HL-60 (cell line): Measurements from ENCODE around the gene HPS4.

Experiments used
- DNase-seq, 2 experiments: peaks; one replicate each; pipeline ENCODE4 v3.0.0-alpha.2; 2010 to 2020; ENCODE audit warnings: low read depth in 1 of 2, low spot score in 1 of 2
- H3K27ac ChIP-seq: fragments of 250-450 bp; sonication (Bioruptor Pico); replicated peaks from 2 replicates; pipeline ENCODE4 v1.5.1; 2020; ENCODE audit warnings: mild to moderate bottlenecking, moderate library complexity
- H3K27me3 ChIP-seq: fragments of 250-450 bp; sonication (Bioruptor Pico); 2 replicates; pipeline ENCODE4 v1.5.1; 2021; ENCODE audit warnings: mild to moderate bottlenecking, moderate library complexity; ENCODE audit not compliant: insufficient read depth, poor library complexity, severe bottlenecking
- H3K4me3 ChIP-seq: replicated peaks from 2 replicates; pipeline ENCODE4 v1.5.1; 2011; ENCODE audit warnings: mild to moderate bottlenecking, control low read depth, low read length; ENCODE audit not compliant: insufficient read depth
- GABPA ChIP-seq: IDR thresholded peaks from 2 replicates; pipeline ENCODE4 v1.6.1; 2012; ENCODE audit warnings: low read depth
- POLR2AphosphoS5 ChIP-seq: IDR thresholded peaks from 2 replicates; pipeline ENCODE4 v1.6.1; 2012; ENCODE audit warnings: low read depth
- REST ChIP-seq: IDR thresholded peaks from 2 replicates; pipeline ENCODE4 v1.6.1; 2012; ENCODE audit warnings: low read depth; ENCODE audit not compliant: insufficient replicate concordance
- SPI1 ChIP-seq: IDR thresholded peaks from 2 replicates; pipeline ENCODE4 v1.6.1; 2012; ENCODE audit warnings: low read depth, mild to moderate bottlenecking, borderline replicate concordance
- TF ChIP-seq, protein P1 (sequence below): IDR thresholded peaks from one replicate; pipeline ENCODE4 v1.5.1; 2011; ENCODE audit warnings: low read length, control low read depth, inconsistent platforms; ENCODE audit not compliant: insufficient read depth

The HPS4 gene

GRCh38 chr22:26452236-26453016 lies 31.2 kb downstream of the HPS4 start:
- Histone ChIP-seq H3K27me3 (no peaks in the 10 kb centered on the region), H3K4me3 (no peak overlapping the region), H3K27ac (no peak overlapping the region)
- no peak for DNase-seq
- TF ChIP-seq GABPA (no peak), POLR2AphosphoS5 (no peak), SPI1 (no peak), REST (no peak)
- TF ChIP-seq, protein P1, sequence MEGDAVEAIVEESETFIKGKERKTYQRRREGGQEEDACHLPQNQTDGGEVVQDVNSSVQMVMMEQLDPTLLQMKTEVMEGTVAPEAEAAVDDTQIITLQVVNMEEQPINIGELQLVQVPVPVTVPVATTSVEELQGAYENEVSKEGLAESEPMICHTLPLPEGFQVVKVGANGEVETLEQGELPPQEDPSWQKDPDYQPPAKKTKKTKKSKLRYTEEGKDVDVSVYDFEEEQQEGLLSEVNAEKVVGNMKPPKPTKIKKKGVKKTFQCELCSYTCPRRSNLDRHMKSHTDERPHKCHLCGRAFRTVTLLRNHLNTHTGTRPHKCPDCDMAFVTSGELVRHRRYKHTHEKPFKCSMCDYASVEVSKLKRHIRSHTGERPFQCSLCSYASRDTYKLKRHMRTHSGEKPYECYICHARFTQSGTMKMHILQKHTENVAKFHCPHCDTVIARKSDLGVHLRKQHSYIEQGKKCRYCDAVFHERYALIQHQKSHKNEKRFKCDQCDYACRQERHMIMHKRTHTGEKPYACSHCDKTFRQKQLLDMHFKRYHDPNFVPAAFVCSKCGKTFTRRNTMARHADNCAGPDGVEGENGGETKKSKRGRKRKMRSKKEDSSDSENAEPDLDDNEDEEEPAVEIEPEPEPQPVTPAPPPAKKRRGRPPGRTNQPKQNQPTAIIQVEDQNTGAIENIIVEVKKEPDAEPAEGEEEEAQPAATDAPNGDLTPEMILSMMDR, result no peak

- H3K4me3 ChIP-seq, result no peak overlapping the region
- no peak overlapping the region for H3K27ac ChIP-seq
- no peaks in the 10 kb centered on the region for H3K27me3 ChIP-seq
- DNase-seq, result no peak
- TF ChIP-seq SPI1, result no peak
- TF ChIP-seq REST, result no peak
- no peak for TF ChIP-seq GABPA
- no peak for TF ChIP-seq POLR2AphosphoS5
- TF ChIP-seq, protein P1, result no peak
Measured at GRCh38 chr22:26450453-26451185, 33.0 kb downstream of the HPS4 start.

DNA sequence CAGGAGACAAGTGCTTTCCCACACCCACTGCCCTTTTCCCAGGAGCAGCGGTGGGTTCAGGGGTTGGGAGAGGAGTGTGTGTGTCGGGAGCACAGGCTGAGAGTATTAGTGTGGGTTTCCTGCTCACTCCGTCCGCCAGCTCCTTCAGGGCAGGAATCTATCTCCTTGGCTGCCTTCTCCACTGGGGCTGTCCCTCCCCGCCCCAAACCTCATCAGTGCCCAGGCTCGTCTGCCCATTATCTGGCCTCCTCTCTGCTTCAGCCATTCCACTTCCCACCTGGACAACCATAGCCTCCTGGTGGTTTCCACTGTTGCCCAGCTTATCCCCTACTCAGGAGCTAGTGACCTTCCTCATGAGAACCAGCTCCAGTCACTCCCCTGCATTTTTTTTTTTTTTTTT lies 34.6 kb downstream of the HPS4 start:
- Histone ChIP-seq H3K27ac (no peak overlapping the region), H3K27me3 (no peaks in the 10 kb centered on the region), H3K4me3 (no peak overlapping the region)
- no peak for DNase-seq
- TF ChIP-seq SPI1, result no peak
- TF ChIP-seq, protein P1, result no peak
- no peak for TF ChIP-seq GABPA
- TF ChIP-seq REST, result no peak
- TF ChIP-seq POLR2AphosphoS5, result no peak
